HUES48 (cell line): ENCODE data around the gene MYO10.
"Not testable (repeated sequence)": the region's sequence is repeated elsewhere in the genome, so short reads cannot be mapped to it uniquely, and the experiment has no call there.

Experiments
- H3K27ac ChIP-seq: one replicate; pipeline ENCODE4 v1.7.0; 2013; ENCODE audit warnings: low read depth, low read length, inconsistent platforms
- H3K27me3 ChIP-seq: 2 replicates; pipeline ENCODE4 v1.6.1; 2013; ENCODE audit warnings: mild to moderate bottlenecking, low read length; ENCODE audit not compliant: control insufficient read depth, insufficient read depth
- H3K36me3 ChIP-seq: 2 replicates; pipeline ENCODE4 v1.6.1; 2013; ENCODE audit warnings: low read length; ENCODE audit not compliant: control insufficient read depth, insufficient read depth
- H3K4me1 ChIP-seq: 2 replicates; pipeline ENCODE4 v1.6.1; 2013; ENCODE audit warnings: mild to moderate bottlenecking, low read length; ENCODE audit not compliant: control insufficient read depth, insufficient read depth
- H3K4me3 ChIP-seq: 2 replicates; pipeline ENCODE4 v1.5.1; 2013; ENCODE audit warnings: mild to moderate bottlenecking, low read depth, low read length
- H3K9ac ChIP-seq: 2 replicates; pipeline ENCODE4 v1.6.1; 2013; ENCODE audit warnings: mild to moderate bottlenecking, low read depth, low read length, moderate library complexity
- H3K9me3 ChIP-seq: 2 replicates; pipeline ENCODE4 v1.6.1; 2013; ENCODE audit warnings: low read length; ENCODE audit not compliant: control insufficient read depth, insufficient read depth

The MYO10 gene

DNA sequence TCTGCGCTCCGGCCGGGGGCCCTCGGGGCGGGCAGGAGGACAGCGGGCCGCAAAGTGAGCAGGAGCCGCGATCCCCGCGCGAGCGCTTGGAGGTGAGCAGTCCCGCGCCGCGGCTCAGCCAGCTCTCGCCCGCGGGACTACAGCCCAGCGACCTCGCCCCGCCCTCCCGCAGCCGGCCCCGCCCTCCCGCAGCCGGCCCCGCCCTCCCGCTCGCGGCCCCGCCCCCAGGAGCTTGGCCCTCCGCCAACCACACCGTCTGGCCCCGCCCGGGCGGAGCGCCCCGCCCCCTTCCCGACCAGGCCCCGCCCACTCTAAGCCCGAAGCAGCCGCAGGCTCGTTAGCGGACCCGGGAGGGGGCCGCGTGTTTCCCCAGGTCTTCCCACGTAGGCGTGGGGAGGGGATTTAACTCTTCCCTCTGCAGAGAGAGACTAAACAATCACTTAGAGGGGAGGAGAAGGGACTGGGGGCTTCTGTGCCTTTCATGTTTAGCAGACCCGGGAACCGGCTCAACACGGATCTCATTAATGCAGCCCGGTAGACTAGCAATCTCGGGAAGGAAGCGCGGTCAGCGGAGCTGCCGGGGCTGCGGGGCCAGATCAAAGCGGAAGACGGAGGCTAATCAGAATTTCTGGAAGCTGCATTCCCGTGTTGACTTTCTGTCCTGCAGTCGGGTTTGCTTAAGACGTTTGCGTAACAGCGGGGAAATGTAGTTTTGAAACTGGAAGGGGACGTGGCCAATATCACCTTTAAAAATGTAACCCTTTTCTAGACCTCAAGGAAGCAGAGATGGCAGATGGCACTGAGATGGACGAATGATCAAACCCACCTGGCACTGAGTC, at the start of gene MYO10:
MYO10 (minus strand) TSS at position 139 of the 839 bp plus-strand sequence. CDS start 480 bp downstream, outside the sequence.
- Histone ChIP-seq H3K4me1 (peaks cover 26% of the 10 kb centered on the region), H3K4me3 (peak within 1 kb of the TSS; percentile 97), H3K27me3 (peaks cover 48% of the 10 kb centered on the region), H3K27ac (peak within 1 kb of the TSS; percentile 46), H3K36me3 (no peaks in the 10 kb centered on the region; the same call in 1 of the 2 replicates), H3K9ac (peak within 1 kb of the TSS; percentile 86), H3K9me3 (no peaks in the 10 kb centered on the region)

DNA sequence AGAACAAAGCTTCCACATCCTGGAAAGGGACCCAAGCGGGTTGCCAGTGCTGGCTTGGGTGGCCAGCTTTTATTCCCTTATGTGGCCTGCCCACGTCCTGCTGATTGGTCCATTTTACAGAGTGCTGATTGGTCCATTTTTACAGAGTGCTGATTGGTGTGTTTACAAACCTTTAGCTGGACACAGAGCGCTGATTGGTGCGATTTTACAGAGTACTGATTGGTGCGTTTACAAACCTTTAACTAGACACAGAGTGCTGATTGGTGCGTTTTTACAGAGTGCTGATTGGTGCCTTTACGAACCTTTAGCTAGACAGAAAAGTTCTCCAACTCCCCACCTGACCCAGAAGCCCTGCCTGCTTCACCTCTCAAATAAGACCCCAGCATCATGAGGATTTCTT, 49.2 kb upstream of the MYO10 start:
- H3K4me3 ChIP-seq, H3K4me1 ChIP-seq, H3K9ac ChIP-seq, H3K36me3 ChIP-seq, H3K27me3 ChIP-seq, H3K9me3 ChIP-seq, H3K27ac ChIP-seq: not testable (repeated sequence)

- no peaks in the 10 kb centered on the region for H3K36me3 ChIP-seq
- no peak overlapping the region for H3K27ac ChIP-seq
- no peak overlapping the region for H3K9ac ChIP-seq
- no peaks in the 10 kb centered on the region for H3K27me3 ChIP-seq
- no peaks in the 10 kb centered on the region for H3K4me1 ChIP-seq
- no peak overlapping the region for H3K4me3 ChIP-seq
- no peaks in the 10 kb centered on the region for H3K9me3 ChIP-seq
These were observed 47.9 kb upstream of the MYO10 start for GRCh38 chr5:16983972-16984371.

DNA sequence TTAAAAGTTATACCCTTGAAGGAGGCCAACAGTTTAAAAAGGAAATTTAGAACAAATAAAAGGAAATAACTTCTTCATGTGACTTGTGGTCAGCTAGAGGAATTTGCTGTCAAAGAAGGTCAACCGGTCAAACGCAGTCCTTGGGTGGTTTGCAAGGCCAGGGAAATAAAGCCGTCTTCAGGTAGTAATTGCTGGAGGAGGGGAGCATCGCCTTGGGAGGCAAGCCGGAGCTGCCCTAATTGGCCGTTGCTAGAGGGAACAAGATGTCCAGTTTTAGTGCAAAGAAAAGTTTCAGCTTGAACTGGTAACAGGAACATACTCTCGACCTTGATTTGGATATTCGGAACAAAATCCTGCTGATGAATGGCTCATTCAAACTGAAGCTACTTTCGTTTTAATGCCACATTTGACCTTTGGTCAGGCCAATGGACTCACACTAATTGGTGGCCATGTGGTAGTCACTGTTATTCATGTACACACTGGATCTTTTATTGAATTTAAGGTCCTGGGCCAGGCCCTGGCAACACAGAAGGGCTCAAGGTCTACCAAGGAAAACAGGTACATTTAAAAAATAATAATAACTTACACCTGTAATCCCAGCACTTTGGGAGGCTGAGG, 47.0 kb upstream of the MYO10 start:
- Histone ChIP-seq H3K9ac (no peak overlapping the region), H3K4me1 (no peaks in the 10 kb centered on the region), H3K27me3 (no peaks in the 10 kb centered on the region), H3K4me3 (no peak overlapping the region), H3K36me3 (no peaks in the 10 kb centered on the region), H3K27ac (no peak overlapping the region), H3K9me3 (no peaks in the 10 kb centered on the region)

GRCh38 chr5:16981700-16982099, 45.6 kb upstream of the MYO10 start:
- no peaks in the 10 kb centered on the region for H3K4me1 ChIP-seq
- no peak overlapping the region for H3K4me3 ChIP-seq
- H3K36me3 ChIP-seq: no peaks in the 10 kb centered on the region
- no peaks in the 10 kb centered on the region for H3K27me3 ChIP-seq
- no peaks in the 10 kb centered on the region for H3K9me3 ChIP-seq
- H3K9ac ChIP-seq: no peak overlapping the region
- no peak overlapping the region for H3K27ac ChIP-seq

GRCh38 chr5:16980983-16981382, 44.9 kb upstream of the MYO10 start:
- Histone ChIP-seq H3K27ac (no peak overlapping the region), H3K27me3 (no peaks in the 10 kb centered on the region), H3K9ac (no peak overlapping the region), H3K36me3 (no peaks in the 10 kb centered on the region), H3K4me3 (no peak overlapping the region), H3K9me3 (no peaks in the 10 kb centered on the region), H3K4me1 (no peaks in the 10 kb centered on the region)

DNA sequence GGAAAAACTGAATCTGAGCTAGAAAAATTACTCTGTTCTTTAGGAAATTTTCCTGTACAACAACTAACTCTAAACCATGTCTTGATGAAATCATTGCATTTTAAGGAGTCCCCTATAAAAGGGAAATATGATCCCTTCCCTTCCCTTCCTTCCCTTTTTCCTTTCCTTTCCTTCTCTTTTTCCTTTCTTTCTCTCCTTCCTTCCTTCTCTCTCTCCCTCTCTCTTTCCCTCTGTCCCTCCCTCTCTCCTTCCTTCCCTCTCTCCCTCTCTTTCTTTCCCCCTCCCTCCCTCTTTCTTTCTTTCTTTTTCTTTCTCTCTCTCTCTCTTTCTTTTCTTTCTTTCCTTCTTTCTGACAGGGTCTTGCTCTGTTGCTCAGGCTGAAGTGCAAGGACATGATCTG, 42.2 kb upstream of the MYO10 start:
- no peaks in the 10 kb centered on the region for H3K27me3 ChIP-seq

DNA sequence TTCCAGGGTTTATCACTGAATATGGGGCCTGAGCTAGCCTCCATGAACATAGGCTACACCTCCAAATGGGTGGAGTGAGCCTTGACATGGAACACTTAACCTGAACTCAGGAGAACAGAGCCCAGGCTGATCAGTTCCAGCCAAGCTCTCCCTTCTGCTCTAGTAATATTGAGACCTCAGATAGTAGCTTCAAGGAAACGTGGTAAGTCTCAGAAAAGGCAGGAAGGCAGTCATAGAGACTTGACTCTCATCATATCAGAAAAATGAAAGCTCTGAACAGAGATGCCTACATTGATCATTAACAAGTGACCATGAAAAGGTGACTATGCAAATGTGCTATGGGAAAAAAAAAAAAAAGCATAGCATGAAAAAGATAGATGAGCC, 40.5 kb upstream of the MYO10 start:
- Histone ChIP-seq H3K9ac (no peak overlapping the region), H3K27ac (no peak overlapping the region), H3K4me1 (peaks cover 5% of the 10 kb centered on the region), H3K36me3 (no peaks in the 10 kb centered on the region), H3K9me3 (no peaks in the 10 kb centered on the region), H3K27me3 (no peaks in the 10 kb centered on the region), H3K4me3 (no peak overlapping the region)

More for the DNA sequence above, 42.2 kb upstream of the MYO10 start:
- no peak overlapping the region for H3K9ac ChIP-seq
- peaks cover 5% of the 10 kb centered on the region for H3K4me1 ChIP-seq
- H3K36me3 ChIP-seq: no peaks in the 10 kb centered on the region
- H3K4me3 ChIP-seq: no peak overlapping the region
- no peaks in the 10 kb centered on the region for H3K9me3 ChIP-seq
- H3K27ac ChIP-seq: no peak overlapping the region

DNA sequence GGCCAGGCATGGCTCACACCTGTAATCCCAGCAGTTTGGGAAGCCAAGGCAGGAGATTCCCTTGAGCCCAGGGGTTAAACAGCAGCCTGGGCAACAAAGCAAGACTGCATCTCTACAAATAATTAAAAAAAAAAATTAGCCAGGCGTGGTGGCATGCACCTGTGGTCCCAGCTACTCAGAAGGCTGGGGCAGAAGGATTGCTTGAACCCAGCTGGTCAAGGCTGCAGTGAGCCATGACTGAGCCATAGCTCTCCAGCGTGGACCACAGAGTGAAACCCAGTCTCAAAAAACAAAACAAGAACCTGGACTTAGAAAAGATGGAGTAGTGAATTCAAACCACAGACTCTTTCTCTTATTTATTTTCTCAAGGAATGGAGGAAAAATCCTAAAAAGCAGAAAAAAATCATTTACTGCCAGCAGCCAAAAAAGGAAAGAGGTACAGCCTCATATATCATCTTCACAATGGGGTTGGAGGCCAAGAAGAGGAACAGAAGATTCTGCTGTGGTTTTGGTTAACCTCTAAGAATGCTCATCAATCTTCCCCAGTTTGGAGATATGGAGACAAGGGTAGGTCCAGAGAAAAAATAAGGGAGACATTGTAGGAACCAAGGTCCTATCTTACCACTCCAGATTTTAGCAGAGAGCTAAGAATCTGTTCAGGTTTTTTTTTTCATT, 40.0 kb upstream of the MYO10 start:
- Histone ChIP-seq H3K9ac (no peak overlapping the region), H3K27me3 (no peaks in the 10 kb centered on the region), H3K4me3 (no peak overlapping the region), H3K4me1 (peaks cover 5% of the 10 kb centered on the region), H3K36me3 (no peaks in the 10 kb centered on the region), H3K27ac (no peak overlapping the region), H3K9me3 (no peaks in the 10 kb centered on the region)

- Histone ChIP-seq H3K9ac (no peak overlapping the region), H3K27me3 (no peaks in the 10 kb centered on the region), H3K4me3 (no peak overlapping the region), H3K36me3 (no peaks in the 10 kb centered on the region), H3K4me1 (peaks cover 5% of the 10 kb centered on the region), H3K27ac (no peak overlapping the region), H3K9me3 (no peaks in the 10 kb centered on the region)
These were observed 38.9 kb upstream of the MYO10 start for GRCh38 chr5:16974981-16975380.

- H3K4me3 ChIP-seq: no peak overlapping the region
- no peaks in the 10 kb centered on the region for H3K9me3 ChIP-seq
- no peak overlapping the region for H3K9ac ChIP-seq
- H3K27ac ChIP-seq: no peak overlapping the region
- H3K36me3 ChIP-seq: no peaks in the 10 kb centered on the region
- H3K27me3 ChIP-seq: no peaks in the 10 kb centered on the region
- peaks cover 5% of the 10 kb centered on the region for H3K4me1 ChIP-seq
These were observed 34.7 kb upstream of the MYO10 start for GRCh38 chr5:16970826-16971225.
